Dedifferentiated amniotic fluid mesenchymal stem cell (primary cell): Measurements from ENCODE around the gene KCNQ1.
A peak's percentile ranks its signal among the peaks of the same experiment; 100 is the strongest.

Source experiments
- DNase-seq: peaks from one replicate; pipeline ENCODE4 v3.0.0-alpha.2; 2016; ENCODE audit errors: extremely low spot score

KCNQ1 gene

DNA sequence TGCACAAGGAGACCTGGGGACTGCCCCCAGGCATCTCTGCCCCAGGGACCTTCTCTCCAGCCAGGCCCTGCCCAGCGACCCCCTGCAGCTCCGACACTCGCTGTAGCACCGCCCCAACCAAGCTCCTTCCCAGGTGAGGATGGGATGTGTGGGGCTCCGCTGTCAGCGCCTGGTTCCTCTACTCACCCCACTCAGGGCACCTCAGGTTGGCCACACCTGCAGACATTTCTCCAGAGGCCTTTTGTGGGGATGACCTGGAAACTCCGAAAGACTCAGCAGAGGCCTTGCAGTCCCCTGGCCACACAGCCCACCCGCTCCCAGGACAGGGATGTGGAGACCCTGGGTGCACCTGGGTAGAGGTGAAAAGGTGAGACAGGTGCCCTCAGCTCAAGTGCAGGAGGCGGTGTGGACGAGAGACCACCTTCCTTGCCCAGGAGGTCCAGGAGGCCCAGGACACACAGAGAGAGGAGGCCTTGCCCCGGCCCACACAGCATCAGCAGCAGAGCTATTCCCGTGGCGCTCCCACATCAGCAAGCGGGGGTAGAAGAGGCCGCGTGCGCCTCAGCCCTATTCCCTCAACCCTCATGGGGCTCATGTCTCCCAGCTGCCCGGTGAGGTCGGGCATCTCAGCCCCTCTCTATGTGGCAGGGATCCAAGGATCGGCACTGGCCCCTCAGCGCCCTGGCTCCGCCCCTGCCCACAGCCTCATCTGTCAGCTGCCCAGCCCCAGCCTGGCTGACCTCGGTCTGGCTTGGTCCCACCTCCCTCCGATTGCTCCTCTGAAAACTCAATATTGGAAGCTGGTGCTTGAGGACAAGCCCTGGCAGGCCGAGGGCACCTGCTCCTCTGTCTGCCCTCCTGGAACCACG is 21.4 kb upstream of the KCNQ1 start:
- no peak for DNase-seq

DNA sequence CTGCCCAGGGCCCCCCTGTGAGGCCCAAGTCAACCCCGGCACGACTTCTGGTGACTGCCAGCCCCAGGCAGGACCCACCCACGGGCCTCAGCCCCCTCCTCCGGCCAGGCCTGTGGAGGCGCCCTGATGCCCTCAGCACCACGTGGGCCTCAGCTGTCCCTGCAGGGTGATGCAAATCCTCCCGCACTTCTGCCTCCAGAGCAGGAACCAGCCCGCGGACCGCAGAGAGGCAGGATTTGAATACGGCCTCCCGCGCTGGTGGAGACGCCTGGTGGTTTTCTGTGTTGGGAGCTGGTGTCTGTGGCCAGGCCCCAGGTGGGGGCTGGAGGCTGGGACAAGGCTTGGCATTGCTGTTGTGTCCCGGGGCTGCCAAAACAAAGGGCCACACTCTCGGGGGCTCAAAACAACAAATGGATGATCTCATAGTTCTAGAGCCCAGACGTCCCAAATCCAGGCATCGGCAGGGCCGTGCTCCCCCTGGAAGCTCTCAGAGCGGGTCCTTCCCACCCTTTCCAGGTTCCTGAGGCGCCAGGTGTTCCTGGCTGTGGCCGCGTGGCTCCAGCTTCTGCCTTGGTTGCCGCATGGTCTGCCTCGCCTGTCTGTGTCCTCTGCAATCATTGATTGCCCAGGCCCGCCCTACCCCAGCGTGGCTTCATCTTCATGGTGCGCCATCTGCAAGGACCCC is 19.9 kb upstream of the KCNQ1 start:
- no peak for DNase-seq

DNA sequence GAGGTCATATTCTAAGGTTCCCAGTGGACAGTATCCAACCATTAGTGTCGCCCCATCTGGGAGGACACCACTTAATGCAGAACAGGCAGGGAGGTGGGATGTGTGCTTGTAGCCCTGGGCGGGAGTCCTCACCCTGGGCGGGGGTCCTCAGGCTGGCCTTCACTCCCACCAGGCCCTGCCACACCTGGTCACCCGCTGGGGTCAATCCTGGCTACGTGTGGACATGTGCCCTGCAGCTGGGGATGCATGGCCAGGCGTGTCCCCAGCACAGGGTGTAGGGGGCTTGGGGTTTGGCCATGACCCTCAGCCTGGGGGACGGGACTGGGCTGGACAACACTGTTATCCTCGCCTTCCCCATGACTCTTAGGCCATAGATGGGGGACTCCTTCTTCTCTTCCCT is 19.3 kb upstream of the KCNQ1 start:
- DNase-seq: no peak

DNA sequence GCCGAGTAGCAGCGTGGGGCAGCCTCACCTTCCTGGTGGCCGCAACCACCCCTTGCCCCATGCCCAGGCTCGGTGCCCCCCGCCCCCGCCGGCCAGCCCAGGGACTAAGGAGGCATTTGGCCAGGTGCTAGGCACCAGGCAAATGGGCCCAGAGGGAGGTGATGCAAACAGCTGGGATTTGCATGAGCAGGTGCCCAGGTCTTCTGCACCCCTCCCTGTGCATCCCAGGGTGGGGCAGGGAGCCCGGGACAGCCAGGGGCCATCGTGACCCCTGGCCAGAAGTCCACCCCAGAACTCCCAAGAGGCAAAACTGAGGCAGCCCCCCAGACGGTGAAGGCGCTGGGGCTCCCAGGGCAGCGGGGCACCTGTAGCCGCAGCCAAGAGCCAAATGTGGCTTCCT is 18.6 kb upstream of the KCNQ1 start:
- no peak for DNase-seq

DNA sequence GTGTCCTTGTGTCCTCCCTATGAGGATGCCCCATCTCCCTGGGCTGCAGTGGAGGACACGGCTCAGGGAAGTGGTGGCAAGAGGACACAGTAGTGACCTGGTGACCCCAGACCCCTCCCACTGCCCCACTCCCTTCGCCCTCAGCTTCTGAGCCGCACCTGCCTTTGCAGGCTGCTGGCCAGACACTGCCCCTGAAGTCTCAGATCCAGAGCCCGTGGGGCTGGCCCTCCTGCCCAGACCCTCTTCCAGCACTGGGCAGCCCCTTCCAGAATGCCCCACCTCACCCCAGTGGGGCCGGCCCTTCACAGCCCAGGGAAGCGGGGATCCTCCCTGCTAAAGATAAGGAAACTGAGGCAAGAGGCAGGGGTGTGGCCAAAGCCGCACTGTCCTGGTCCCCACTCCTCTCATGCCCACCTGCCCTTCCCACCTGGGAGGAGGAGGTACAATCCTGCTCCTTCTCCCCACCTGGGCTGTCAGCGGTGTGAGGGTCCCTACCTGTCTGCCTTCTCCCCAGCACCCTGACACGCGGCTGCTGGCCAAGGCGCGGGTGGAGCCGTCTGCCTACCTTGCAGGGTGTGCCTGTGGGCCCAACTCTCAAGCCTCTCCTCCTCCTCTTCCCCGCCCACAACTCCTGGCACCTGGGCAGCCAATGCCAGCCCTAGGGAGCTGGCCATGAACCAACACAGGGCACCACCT is 17.8 kb upstream of the KCNQ1 start:
- DNase-seq: no peak

DNA sequence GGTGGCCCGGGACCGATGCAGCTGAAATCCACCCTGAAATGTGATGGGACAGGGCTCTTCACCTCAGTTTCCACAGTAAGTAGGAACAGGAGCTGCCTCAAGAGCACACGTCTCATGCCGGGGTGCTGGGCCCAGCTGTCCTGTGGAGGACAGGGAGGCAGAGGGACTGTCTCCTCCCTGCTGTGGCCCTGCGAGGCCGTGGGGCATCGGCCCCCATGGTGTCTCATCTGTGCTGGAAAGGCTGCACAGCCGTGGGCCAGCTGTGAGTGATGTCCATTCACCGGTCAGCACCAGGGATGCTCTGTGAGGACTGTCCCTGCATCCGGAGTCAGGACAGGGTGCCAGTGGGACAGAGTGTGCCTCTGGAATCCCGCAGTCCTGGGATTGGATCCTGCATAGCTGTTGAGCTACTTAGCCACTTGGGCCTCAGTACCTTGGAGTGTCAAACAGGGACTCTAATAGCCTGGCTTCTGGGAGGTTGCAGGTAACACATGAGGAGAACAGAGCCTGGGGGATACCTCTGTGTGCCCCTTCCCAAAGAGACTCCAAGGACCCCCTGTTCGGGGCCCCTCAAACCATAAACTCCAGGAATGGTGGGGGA is 17.0 kb upstream of the KCNQ1 start:
- DNase-seq: no peak

DNA sequence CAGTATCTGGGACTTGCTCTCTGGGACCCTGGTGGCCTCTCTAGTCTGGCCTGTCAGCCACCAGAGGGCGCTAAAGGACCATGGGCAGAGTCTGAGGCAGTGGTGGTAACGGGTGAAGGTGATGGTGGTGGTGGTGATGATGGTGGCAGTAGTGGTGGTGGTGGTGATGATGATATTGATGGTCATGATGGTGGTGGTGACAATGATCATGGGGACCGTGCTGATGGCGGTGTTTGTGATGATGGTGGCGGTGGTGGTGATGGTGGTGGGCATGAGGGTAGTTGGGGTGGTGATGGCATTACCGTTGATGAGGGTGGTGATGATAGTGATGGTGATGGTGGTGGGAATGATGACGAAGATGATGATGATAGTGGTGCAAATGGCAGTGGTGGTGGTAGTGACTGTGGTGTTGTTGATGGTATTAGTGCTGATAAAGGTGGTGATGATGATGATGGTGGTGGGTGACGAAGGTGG is 16.4 kb upstream of the KCNQ1 start:
- peak; percentile 36 for DNase-seq

DNA sequence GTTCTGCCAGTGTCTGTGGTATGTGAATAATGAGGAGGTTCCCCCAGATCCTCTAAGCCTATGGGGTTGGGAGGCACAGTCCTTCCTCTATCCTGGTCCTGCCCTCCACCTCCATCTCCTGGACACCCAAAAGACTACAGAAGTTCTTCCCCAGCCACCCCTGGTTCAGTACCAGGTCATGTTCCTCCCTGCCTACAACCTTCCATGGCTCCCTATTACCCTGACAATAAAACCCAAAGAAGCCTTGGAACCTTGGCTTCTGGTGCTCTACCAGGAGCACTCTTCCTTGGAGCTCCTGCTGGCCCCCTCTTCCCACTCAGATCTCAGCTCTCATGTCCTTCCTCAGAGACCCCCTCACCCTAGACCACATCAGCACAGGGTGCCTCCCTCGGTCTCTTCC is 13.4 kb upstream of the KCNQ1 start:
- DNase-seq: no peak

DNA sequence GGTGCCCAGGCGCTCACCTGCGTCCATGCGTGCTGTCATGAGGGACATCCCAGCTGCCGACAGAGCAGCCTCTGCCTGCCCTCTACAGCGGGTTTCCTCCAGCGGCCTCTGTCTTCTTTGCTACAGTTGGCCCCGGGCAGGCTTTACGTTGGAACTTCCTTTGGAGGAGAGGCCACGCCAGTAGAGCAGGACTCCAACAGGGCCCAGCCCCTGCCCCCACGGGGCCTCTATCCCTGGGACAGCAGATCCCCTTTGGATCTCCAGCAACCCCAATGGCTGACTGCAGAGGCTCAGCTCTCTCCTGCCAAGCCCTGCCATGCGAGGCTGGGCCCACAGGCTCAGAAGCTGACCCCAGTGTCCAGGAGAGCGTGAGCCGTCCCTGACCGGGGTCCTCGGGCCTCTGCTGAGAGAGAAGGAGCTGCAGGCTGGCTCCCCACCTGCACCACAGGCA is 12.6 kb upstream of the KCNQ1 start:
- no peak for DNase-seq

DNA sequence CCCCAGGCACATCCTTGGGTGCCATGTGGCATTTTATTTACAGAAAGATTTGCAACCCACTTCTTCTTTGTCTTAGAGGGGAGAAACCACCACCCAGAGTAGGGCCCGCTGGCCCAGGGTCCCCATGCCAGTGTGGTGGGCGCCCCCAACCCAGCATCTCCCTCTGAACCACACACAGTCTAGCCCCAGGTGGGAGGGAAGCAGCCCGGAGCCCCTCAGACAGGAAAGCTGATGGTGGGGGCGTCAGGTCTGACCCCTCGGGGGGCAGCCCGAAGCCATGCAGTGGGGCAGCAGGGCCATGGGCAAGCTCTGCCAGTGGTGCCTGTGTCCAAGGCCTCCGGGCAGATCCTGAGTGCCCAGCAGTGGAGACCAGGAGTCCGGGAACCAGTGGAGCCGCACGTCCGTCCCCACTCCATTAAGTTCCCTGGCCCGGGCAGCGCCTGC is 12.2 kb upstream of the KCNQ1 start:
- no peak for DNase-seq

DNA sequence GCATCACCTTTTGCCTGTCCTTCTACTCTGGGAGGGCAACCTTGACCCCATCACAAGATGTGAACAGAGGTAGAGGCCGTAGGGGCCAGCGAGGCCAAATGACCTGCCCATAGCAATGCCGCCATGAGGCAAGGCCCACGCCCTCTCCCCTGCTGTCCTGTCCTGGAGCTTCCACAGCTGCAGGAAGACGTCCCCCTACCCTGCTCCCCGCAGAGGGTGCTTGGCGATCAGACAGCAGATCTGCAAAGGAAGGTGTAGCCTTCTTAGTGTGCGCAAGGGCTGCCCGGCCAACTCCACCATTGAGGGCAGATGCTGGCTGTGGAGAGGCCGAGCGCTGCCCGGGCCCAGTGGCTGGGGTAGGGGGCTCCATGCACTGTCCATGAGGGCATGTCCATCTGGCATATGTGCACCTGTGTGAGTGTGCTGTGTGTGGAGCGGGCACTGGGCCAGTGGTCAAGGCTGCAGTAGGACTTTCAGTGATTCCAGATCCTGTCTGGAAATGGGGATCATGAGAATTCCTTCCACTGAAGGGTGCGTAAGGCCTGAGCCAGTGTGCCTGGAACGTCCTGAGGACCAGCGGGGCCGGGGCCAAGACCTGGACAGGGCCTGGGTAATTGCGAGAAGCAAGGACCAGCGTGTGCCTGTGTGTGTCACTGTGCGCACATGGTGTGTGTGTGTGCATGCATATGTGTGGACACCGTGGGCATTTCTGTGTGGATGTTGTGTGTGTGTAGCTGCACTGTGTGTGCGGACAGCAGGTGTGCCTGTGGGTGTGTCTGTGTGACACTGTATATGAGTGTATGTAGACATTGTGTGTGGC is 11.5 kb upstream of the KCNQ1 start:
- no peak for DNase-seq

DNA sequence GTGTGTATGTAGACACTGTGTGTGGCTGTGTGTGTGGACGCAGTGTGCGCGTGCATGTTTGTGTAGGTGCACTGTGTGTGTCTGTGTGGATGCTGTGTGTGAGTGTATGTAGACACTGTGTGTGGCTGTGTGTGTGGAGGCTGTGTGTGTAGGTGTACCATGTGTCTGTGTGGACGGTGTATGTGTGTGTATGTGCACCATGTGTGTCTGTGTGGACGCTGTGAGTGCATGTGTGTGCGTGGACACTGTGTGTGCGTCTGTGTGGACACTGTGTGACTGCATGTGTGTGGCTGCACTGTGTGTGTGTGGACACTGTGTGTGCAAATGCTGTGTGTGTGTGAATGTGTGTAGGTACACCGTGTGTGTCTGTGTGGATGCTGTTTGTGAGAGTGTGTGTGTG is 10.8 kb upstream of the KCNQ1 start:
- DNase-seq: no peak

DNA sequence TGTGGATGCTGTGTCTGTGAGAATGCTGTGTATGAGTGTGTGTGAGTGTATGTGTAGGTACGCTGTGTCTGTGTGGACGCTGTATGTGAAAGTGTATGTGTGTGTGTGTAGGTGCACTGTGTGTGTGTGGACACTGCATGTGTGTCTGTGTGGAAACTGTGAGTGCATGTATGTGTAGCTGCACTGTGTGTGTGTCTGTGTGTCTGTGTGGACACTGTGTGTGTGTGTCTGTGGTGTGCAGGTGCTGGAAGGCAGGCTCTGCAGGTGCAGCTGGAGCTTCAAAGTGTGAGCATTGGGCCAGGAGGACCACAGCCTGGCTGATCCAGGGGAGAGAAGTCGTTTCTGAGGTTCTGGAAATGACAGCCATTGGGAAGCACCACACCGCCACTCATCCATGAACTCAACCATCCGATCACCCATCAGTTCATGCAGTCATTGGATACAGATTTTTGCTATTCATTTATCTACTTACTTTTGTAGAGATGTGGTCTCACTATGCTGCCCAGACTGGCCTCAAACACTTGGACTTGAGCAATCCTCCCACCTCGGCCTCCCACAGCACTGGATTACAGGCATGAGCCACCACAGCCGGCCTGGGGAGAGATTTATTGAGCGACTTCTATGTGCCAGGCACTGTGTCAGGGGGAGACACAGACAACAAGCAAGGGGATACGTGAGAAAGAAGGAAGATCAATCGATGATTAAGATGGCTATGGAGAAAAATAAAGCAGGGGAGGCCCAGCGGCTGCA is 10.1 kb upstream of the KCNQ1 start:
- DNase-seq: no peak

DNA sequence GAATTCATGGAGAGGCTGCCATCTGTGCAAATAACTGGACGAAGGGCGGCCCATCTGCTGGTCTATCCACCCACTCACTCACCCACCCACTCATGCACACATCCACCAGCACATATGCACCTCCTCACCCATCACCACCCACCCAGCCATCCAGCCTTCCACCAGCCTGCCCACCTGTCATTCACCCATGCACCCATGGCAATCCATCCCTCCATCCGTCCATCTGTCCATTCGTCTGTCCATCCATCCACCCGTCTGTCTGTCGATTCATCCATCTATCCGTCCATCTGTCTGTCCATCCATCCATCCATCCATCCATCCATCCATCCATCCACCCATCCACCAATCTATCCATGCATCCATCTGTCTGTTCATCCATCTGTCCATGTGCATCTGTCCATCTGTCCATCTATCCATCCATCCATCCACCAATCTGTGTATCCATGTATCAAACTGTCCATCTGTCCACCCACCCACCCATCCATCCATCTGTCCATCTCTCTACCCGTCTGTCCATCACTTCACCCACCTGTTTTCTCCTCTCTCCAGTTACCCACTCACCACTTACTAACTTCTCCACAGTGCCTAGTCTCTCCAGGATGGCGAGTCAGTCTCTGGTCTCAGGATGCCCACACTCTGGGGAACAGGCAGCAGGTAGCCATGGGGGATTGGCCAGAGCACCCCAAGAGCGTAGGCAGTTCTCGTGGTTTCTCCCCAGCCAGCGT is 9.4 kb upstream of the KCNQ1 start:
- no peak for DNase-seq

DNA sequence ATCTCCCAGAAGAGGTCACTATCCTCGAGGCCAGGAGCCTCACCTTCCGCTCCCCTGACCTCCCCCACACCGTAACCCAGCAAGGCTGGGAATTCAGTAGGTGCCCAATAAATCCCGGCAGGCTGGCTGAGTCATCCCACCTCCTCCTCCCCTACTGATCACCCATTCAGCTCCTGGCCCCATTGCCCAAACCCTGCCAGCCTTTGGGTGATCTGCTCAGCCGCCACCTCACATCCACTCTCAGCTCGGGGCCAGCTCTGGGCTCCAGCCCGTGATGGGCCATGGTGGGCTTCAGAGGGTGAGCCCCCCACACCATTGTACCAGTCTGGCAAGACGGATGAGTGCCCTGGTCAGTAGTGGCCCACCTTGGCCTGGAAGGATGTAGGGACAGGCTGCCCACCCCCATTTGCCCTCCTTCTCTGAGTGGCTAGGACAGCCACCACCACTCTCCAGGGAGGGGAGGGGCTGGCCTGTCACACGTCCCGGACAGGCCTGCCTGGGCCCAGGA is 8.7 kb upstream of the KCNQ1 start:
- no peak for DNase-seq

DNA sequence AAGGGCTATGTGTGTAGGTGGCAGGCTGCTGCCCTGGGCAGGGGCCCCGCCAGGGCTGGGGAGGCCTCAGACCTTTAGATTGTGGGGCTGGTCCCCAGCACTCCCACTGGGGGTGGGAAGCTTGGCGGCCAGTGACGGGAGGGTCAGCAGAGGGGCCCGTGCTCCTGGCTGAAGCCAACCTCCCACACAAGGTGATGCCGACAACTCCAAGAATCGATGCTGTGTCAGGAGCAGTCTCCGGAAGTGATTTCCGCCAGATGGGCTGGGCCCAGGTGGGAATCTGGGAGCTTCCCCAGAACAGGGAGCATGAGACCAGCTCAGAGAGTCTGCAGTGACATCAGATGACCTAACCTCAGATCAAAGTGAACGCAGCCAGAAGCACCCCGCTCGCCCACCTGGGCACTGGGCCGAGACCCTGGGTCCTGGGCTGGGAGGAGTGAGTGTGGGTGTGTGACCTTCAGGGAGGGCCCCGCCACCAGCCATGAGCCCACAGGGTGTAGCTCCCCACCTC is 8.2 kb upstream of the KCNQ1 start:
- DNase-seq: no peak

DNA sequence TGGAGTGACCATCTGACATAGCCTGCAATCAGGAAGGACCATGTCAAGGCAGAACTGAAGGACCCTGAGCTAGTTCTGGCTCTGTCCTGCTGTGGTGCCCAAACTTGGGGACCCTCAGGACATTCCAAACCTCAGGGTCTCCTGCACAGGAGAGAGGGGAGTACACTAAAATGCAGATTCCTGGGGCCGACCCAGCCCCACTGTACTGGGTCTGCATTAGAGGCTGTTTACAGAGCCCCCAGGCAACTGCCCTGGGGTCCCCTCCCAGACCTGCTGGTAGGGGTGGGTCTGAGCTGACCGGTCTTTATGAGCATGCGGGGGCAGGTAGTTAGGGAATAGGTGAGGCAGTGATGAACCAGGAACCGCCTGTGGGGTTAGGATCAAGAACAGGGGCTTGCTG is 7.3 kb upstream of the KCNQ1 start:
- DNase-seq: no peak

DNA sequence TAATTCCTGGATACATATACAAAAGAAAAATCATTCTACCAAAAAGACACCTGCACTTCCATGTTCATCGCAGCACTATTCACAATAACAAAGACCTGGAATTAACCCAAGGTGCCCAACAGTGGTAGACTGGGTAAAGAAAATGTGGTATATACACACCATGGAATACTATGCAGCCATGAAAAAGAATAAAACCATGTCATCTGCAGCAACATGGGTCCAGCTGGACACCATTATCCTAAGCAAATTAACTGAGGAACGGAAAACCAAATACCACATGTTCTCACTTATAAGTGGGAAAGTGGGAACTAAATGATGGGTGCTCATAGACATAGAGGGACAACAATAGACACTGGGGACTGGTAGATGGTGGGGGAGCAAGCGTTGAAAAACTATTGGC is 5.0 kb upstream of the KCNQ1 start:
- DNase-seq: no peak

DNA sequence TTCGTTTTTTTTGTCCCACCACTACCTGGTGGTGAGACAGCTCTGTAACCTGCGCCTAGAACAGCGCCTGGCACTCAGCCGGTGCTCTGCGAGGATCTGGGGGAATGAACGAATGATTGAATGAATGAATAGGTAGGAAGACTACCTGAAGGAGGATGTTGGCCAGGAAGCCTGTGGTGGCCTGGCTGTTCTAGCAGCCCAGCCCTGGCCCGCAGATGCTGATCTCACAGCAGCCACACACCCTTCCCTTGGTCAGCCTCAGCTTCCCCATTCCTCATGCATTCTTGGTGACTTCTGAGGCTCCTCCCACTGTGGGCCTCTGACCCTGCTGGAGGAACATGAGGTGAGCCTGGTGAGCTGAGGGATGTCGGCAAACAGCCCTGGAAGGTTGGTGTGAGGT is 4.2 kb upstream of the KCNQ1 start:
- no peak for DNase-seq
